CD14-positive monocyte (primary cell): ENCODE results near the gene PLCL2. TPM values are rescaled to one million over a fixed set of nuclear protein-coding genes. Genes with fewer than 3 reads are reported as not detected.

Experiments used
- DNase-seq, 3 donors: peaks; one replicate each; pipeline ENCODE4 v3.0.0-alpha.2; 2011 to 2022
- H2AFZ ChIP-seq: 2 replicates; pipeline ENCODE4 v1.6.0; 2012; ENCODE audit warnings: mild to moderate bottlenecking, low read depth, low read length, inconsistent platforms; ENCODE audit not compliant: insufficient read depth, poor library complexity, severe bottlenecking
- H3K27ac ChIP-seq, 2 donors: 1 replicate in 1 of 2; 2 replicates in 1 of 2; pipeline ENCODE4 v1.5.1; 2012 to 2013; ENCODE audit warnings: low read length in 2 of 2, control low read depth in 1 of 2, inconsistent platforms in 1 of 2, low read depth in 1 of 2, mild to moderate bottlenecking in 1 of 2
- H3K27me3 ChIP-seq, 2 donors: one replicate each; pipeline versions ENCODE4 v1.6.0 to v1.6.1; 2011 to 2013; ENCODE audit warnings: low read length in 2 of 2; ENCODE audit not compliant: control insufficient read depth in 2 of 2, insufficient read depth in 2 of 2
- H3K36me3 ChIP-seq, 2 donors: replicated peaks in 1 of 2; 1 replicate in 1 of 2; 2 replicates in 1 of 2; pipeline versions ENCODE4 v1.5.1 to v1.6.1; 2012 to 2013; ENCODE audit warnings: low read length in 2 of 2, control low read depth in 1 of 2, inconsistent platforms in 1 of 2, mild to moderate bottlenecking in 1 of 2; ENCODE audit not compliant: insufficient read depth in 2 of 2, control insufficient read depth in 1 of 2
- H3K4me1 ChIP-seq, 2 donors: 1 replicate in 1 of 2; 2 replicates in 1 of 2; pipeline versions ENCODE4 v1.5.1 to v1.6.1; 2012 to 2013; ENCODE audit warnings: low read length in 2 of 2, control low read depth in 1 of 2, inconsistent platforms in 1 of 2, mild to moderate bottlenecking in 1 of 2, moderate library complexity in 1 of 2; ENCODE audit not compliant: insufficient read depth in 2 of 2, control insufficient read depth in 1 of 2
- H3K4me2 ChIP-seq: replicated peaks from 2 replicates; pipeline ENCODE3; 2012; ENCODE audit warnings: low read length, moderate library complexity, mild to moderate bottlenecking; ENCODE audit not compliant: poor library complexity, severe bottlenecking; ENCODE audit errors: extremely low read depth
- H3K4me3 ChIP-seq, 3 experiments: fragments of 200-600 bp in 1 of 3; sonication (generic) in 1 of 3; replicated peaks in 1 of 3; 1 replicate in 2 of 3; 2 replicates in 1 of 3; pipeline ENCODE4 v1.5.1; 2011 to 2013; ENCODE audit warnings: low read length in 3 of 3, mild to moderate bottlenecking in 3 of 3, control low read depth in 2 of 3, low read depth in 2 of 3, inconsistent platforms in 1 of 3, moderate library complexity in 1 of 3
- H3K79me2 ChIP-seq: 2 replicates; pipeline ENCODE4 v1.6.0; 2012; ENCODE audit warnings: mild to moderate bottlenecking, control low read depth, inconsistent platforms, low read length, moderate library complexity; ENCODE audit not compliant: insufficient read depth
- H3K9ac ChIP-seq: 2 replicates; pipeline ENCODE4 v1.6.0; 2017; ENCODE audit warnings: low read length, mild to moderate bottlenecking; ENCODE audit not compliant: insufficient read depth, poor library complexity, severe bottlenecking
- H3K9me3 ChIP-seq, 2 donors: replicated peaks in 1 of 2; 1 replicate in 1 of 2; 2 replicates in 1 of 2; pipeline versions ENCODE4 v1.5.1 to v1.6.1; 2012 to 2013; ENCODE audit warnings: low read length in 2 of 2, control low read depth in 1 of 2; ENCODE audit not compliant: control insufficient read depth in 1 of 2, insufficient read depth in 1 of 2
- H4K20me1 ChIP-seq: 2 replicates; pipeline ENCODE4 v1.6.0; 2012; ENCODE audit warnings: mild to moderate bottlenecking, low read length, control low read depth, moderate library complexity; ENCODE audit not compliant: insufficient read depth
- H3K27ac Mint-ChIP-seq, 7 donors: one replicate each; pipeline ENCODE4 v1.8.0; 2020; ENCODE audit warnings: mild to moderate bottlenecking in 7 of 7, mixed read lengths in 7 of 7, moderate library complexity in 6 of 7, inconsistent platforms in 2 of 7
- H3K27me3 Mint-ChIP-seq, 3 donors: one replicate each; pipeline ENCODE4 v1.8.0; 2021 to 2022; ENCODE audit warnings: low read depth in 3 of 3, mild to moderate bottlenecking in 3 of 3, mixed read lengths in 3 of 3, moderate library complexity in 3 of 3, inconsistent platforms in 1 of 3
- H3K36me3 Mint-ChIP-seq, 2 donors: one replicate each; pipeline ENCODE4 v1.8.0; 2020; ENCODE audit warnings: mixed read lengths in 2 of 2, inconsistent platforms in 1 of 2, mild to moderate bottlenecking in 1 of 2
- H3K4me1 Mint-ChIP-seq: one replicate; pipeline ENCODE4 v1.8.0; 2020; ENCODE audit warnings: mild to moderate bottlenecking, mixed read lengths
- H3K4me3 Mint-ChIP-seq, 2 donors: one replicate each; pipeline ENCODE4 v1.8.0; 2020; ENCODE audit warnings: mild to moderate bottlenecking in 2 of 2, mixed read lengths in 2 of 2, moderate library complexity in 1 of 2
- H3K9me3 Mint-ChIP-seq, 7 donors: one replicate each; pipeline ENCODE4 v1.8.0; 2020 to 2022; ENCODE audit warnings: mixed read lengths in 7 of 7, mild to moderate bottlenecking in 6 of 7, moderate library complexity in 6 of 7, inconsistent platforms in 2 of 7
- WGBS: methylation state at CpG from one replicate; pipeline ENCODE4 v1.1.5; 2013; ENCODE audit warnings: missing lambda C conversion rate; ENCODE audit not compliant: insufficient coverage; 5-methylcytosine and 5-hydroxymethylcytosine counted together
- intact Hi-C, 2 donors: fragments of 100-400 bp; cut with micrococcal nuclease; formaldehyde crosslinking; loops; one replicate each; pipeline versions ENCODE4 v1.15.0 to v1.15.1; 2023
- polyA plus RNA-seq, 3 donors: library from polyadenylated mRNA; depleted of rRNA in 1 of 3; unstranded in 2 of 3; stranded (reverse) in 1 of 3; fragments of 300-500 nt in 2 of 3; fragments of >200 nt in 1 of 3; fragmentation: Illumina TruSeq in 2 of 3; gene quantifications; 1 replicate in 2 of 3; 2 replicates in 1 of 3; pipeline ENCODE4 v1.2.3, GENCODE V29; 2012 to 2021
- TF ChIP-seq, protein P1 (sequence below): fragments of 200-600 bp; IDR thresholded peaks from one replicate; pipeline ENCODE4 v1.8.0; 2022; ENCODE audit warnings: antibody characterized with exemption, mild to moderate bottlenecking

Gene PLCL2
- polyA plus RNA-seq, 3 donors, result 18.8 to 32.5 (median 26.8) TPM

- H3K4me1 ChIP-seq, result peaks cover 0 to 5% of the 10 kb centered on the region in 2 donors
- TF ChIP-seq, protein P1, sequence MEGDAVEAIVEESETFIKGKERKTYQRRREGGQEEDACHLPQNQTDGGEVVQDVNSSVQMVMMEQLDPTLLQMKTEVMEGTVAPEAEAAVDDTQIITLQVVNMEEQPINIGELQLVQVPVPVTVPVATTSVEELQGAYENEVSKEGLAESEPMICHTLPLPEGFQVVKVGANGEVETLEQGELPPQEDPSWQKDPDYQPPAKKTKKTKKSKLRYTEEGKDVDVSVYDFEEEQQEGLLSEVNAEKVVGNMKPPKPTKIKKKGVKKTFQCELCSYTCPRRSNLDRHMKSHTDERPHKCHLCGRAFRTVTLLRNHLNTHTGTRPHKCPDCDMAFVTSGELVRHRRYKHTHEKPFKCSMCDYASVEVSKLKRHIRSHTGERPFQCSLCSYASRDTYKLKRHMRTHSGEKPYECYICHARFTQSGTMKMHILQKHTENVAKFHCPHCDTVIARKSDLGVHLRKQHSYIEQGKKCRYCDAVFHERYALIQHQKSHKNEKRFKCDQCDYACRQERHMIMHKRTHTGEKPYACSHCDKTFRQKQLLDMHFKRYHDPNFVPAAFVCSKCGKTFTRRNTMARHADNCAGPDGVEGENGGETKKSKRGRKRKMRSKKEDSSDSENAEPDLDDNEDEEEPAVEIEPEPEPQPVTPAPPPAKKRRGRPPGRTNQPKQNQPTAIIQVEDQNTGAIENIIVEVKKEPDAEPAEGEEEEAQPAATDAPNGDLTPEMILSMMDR, result no peak
- Mint-ChIP-seq H3K4me3 (no peak overlapping the region), H3K36me3 (peaks cover 4 to 9% of the 10 kb centered on the region in 2 donors), H3K27me3 (no peaks in the 10 kb centered on the region), H3K9me3 (peaks cover 0 to 7% (median 3%) of the 10 kb centered on the region in 7 donors), H3K27ac (no peak overlapping the region), H3K4me1 (peaks cover 41% of the 10 kb centered on the region)
- H3K27me3 ChIP-seq, result no peaks in the 10 kb centered on the region
- H3K4me3 ChIP-seq, result no peak overlapping the region
- no CpG with 5 or more reads among the region's 3 CpGs for WGBS
- H3K9ac ChIP-seq, result no peak overlapping the region
- H3K4me2 ChIP-seq, result no peak overlapping the region
- intact Hi-C loops, result no loop called here
- no peaks in the 10 kb centered on the region for H3K36me3 ChIP-seq
- no peaks in the 10 kb centered on the region for H3K9me3 ChIP-seq
- H3K27ac ChIP-seq, result no peak overlapping the region
- H2AFZ ChIP-seq, result no peak overlapping the region
- H3K79me2 ChIP-seq, result peaks cover 99% of the 10 kb centered on the region
- no peak for DNase-seq
- H4K20me1 ChIP-seq, result peaks cover 100% of the 10 kb centered on the region
Observed at GRCh38 chr3:16998236-16998923, 113.6 kb downstream of the PLCL2 start.

DNA sequence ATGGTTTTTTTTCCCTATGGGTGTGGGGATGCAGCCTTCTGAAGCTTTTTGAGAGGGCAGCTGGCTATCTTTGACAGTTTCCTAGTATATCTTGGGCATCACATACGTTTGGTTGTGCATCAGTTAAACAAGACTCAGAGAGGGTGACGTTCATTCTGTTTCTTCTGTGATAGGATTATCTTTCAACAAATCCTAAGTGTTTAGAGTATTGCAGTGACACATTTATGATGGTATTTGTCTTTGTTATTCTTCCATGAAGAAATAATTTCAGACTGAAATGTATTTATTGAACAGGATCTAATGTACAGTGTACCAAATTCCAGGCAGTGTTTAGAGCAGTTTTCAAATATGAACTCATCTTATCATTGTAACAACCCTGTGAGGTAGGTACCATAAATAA, 114.4 kb downstream of the PLCL2 start:
- H3K4me2 ChIP-seq, result no peak overlapping the region
- no peak overlapping the region for H3K27ac ChIP-seq
- no peak overlapping the region for H2AFZ ChIP-seq
- Mint-ChIP-seq H3K27me3 (no peaks in the 10 kb centered on the region), H3K36me3 (peaks cover 4 to 9% of the 10 kb centered on the region in 2 donors), H3K27ac (no peak overlapping the region), H3K4me3 (no peak overlapping the region), H3K4me1 (peaks cover 48% of the 10 kb centered on the region), H3K9me3 (peaks cover 0 to 7% (median 3%) of the 10 kb centered on the region in 7 donors)
- peaks cover 0 to 5% of the 10 kb centered on the region in 2 donors for H3K4me1 ChIP-seq
- peaks cover 99% of the 10 kb centered on the region for H3K79me2 ChIP-seq
- H3K9me3 ChIP-seq, result no peaks in the 10 kb centered on the region
- H3K27me3 ChIP-seq, result no peaks in the 10 kb centered on the region
- intact Hi-C loops, result no loop called here
- H4K20me1 ChIP-seq, result peaks cover 100% of the 10 kb centered on the region
- no peak for DNase-seq
- TF ChIP-seq, protein P1, result no peak
- no peak overlapping the region for H3K9ac ChIP-seq
- no peak overlapping the region for H3K4me3 ChIP-seq
- no peaks in the 10 kb centered on the region for H3K36me3 ChIP-seq
- WGBS, result no CpG with 5 or more reads among the region's 2 CpGs
